Measurements from ENCODE around the gene PPP2R5A. TPM values are rescaled to one million over a fixed set of nuclear protein-coding genes. Genes with fewer than 3 reads are reported as not detected.
"Not testable (repeated sequence)": the region's sequence is repeated elsewhere in the genome, so short reads cannot be mapped to it uniquely, and the experiment has no call there.

Gene PPP2R5A
- total RNA-seq, 2 experiments from 2014 or later = 59.9 to 63.9 TPM

- Mint-ChIP-seq H3K27ac (no peak overlapping the region), H3K4me1 (peaks cover 19% of the 10 kb centered on the region), H3K4me3 (no peak overlapping the region), H3K27me3 (no peaks in the 10 kb centered on the region), H3K36me3 (ENCODE audit: low read depth) (peaks cover 48% of the 10 kb centered on the region), H3K9me3 (peaks cover 2% of the 10 kb centered on the region)
- no peak for DNase-seq
- POLR2A ChIA-PET = no interaction called here
- CTCF ChIA-PET = interaction anchor here (1.0 kb wide), 1 partner anchor 241 kb away, joined by 3 read pairs; no protein-coding TSS in a partner anchor
Observed at GRCh38 chr1:212311836-212312497, 26.8 kb downstream of the PPP2R5A start.

GRCh38 chr1:212313616-212314015 lies 28.4 kb downstream of the PPP2R5A start:
- Mint-ChIP-seq H3K4me3 (no peak overlapping the region), H3K27ac (no peak overlapping the region), H3K4me1 (peaks cover 21% of the 10 kb centered on the region), H3K27me3 (no peaks in the 10 kb centered on the region), H3K36me3 (ENCODE audit: low read depth) (peaks cover 42% of the 10 kb centered on the region), H3K9me3 (peaks cover 2% of the 10 kb centered on the region)
- ChIA-PET POLR2A (no interaction called here), CTCF (interaction anchor here (0.6 to 1.4 kb wide), 4 partner anchors 31 to 1018 kb away, joined by 3 read pairs; partner anchors contain the start of genes DTL and INTS7)
- no peak for DNase-seq

GRCh38 chr1:212315184-212315583 lies 30.0 kb downstream of the PPP2R5A start:
- Mint-ChIP-seq H3K36me3 (ENCODE audit: low read depth) (peaks cover 32% of the 10 kb centered on the region), H3K9me3 (peaks cover 2% of the 10 kb centered on the region), H3K4me3 (no peak overlapping the region), H3K27me3 (no peaks in the 10 kb centered on the region), H3K27ac (no peak overlapping the region), H3K4me1 (peaks cover 18% of the 10 kb centered on the region)
- CTCF ChIA-PET = interaction anchor here (0.6 to 1.0 kb wide), 2 partner anchors 31 to 106 kb away, joined by 3 read pairs; no protein-coding TSS in a partner anchor
- no peak for DNase-seq
- POLR2A ChIA-PET = no interaction called here

GRCh38 chr1:212315907-212316306 lies 30.7 kb downstream of the PPP2R5A start:
- Mint-ChIP-seq H3K9me3 (peaks cover 2% of the 10 kb centered on the region), H3K27me3 (no peaks in the 10 kb centered on the region), H3K27ac (no peak overlapping the region), H3K36me3 (ENCODE audit: low read depth) (peaks cover 25% of the 10 kb centered on the region), H3K4me1 (peaks cover 18% of the 10 kb centered on the region), H3K4me3 (no peak overlapping the region)
- no peak for DNase-seq
- ChIA-PET CTCF (interaction anchor here (0.7 to 0.9 kb wide), 2 partner anchors 268 to 280 kb away, joined by 3 to 4 read pairs; partner anchors contain the start of genes DTL and INTS7), POLR2A (no interaction called here)

- Mint-ChIP-seq H3K27ac (no peak overlapping the region), H3K4me1 (peaks cover 20% of the 10 kb centered on the region), H3K4me3 (no peak overlapping the region), H3K9me3 (no peaks in the 10 kb centered on the region), H3K36me3 (ENCODE audit: low read depth) (peaks cover 19% of the 10 kb centered on the region), H3K27me3 (no peaks in the 10 kb centered on the region)
- ChIA-PET CTCF (interaction anchor here (0.5 kb wide), 1 partner anchor 211 kb away, joined by 4 read pairs; no protein-coding TSS in a partner anchor), POLR2A (no interaction called here)
- DNase-seq = no peak
Observed at GRCh38 chr1:212317916-212318315, 32.7 kb downstream of the PPP2R5A start.

- CTCF ChIA-PET, H3K4me3 Mint-ChIP-seq, POLR2A ChIA-PET, H3K27me3 Mint-ChIP-seq, DNase-seq, H3K9me3 Mint-ChIP-seq, H3K27ac Mint-ChIP-seq: not testable (repeated sequence)
- H3K36me3 Mint-ChIP-seq (ENCODE audit: low read depth) = peaks cover 16% of the 10 kb centered on the region
- peaks cover 22% of the 10 kb centered on the region for H3K4me1 Mint-ChIP-seq
Observed at GRCh38 chr1:212321031-212321430, 35.8 kb downstream of the PPP2R5A start.

- DNase-seq = no peak
- ChIA-PET POLR2A (no interaction called here), CTCF (interaction anchor here (0.8 kb wide), 1 partner anchor 85 kb away, joined by 3 read pairs; no protein-coding TSS in a partner anchor)
- no peaks in the 10 kb centered on the region for H3K27me3 Mint-ChIP-seq
- H3K4me1 Mint-ChIP-seq = peaks cover 15% of the 10 kb centered on the region
- H3K36me3 Mint-ChIP-seq (ENCODE audit: low read depth) = peaks cover 12% of the 10 kb centered on the region
- H3K9me3 Mint-ChIP-seq = no peaks in the 10 kb centered on the region
- H3K27ac Mint-ChIP-seq = no peak overlapping the region
- H3K4me3 Mint-ChIP-seq = no peak overlapping the region
Observed at GRCh38 chr1:212323066-212323465, 37.9 kb downstream of the PPP2R5A start.

GRCh38 chr1:212326541-212326940 lies 41.3 kb downstream of the PPP2R5A start:
- Mint-ChIP-seq H3K27me3 (no peaks in the 10 kb centered on the region), H3K9me3 (no peaks in the 10 kb centered on the region), H3K4me3 (no peak overlapping the region), H3K36me3 (ENCODE audit: low read depth) (peaks cover 9% of the 10 kb centered on the region), H3K27ac (no peak overlapping the region), H3K4me1 (peaks cover 15% of the 10 kb centered on the region)
- ChIA-PET CTCF (no interaction called here), POLR2A (no interaction called here)
- no peak for DNase-seq

- Mint-ChIP-seq H3K4me1 (peaks cover 10% of the 10 kb centered on the region), H3K4me3 (no peak overlapping the region), H3K27ac (no peak overlapping the region), H3K9me3 (no peaks in the 10 kb centered on the region), H3K36me3 (ENCODE audit: low read depth) (peaks cover 8% of the 10 kb centered on the region), H3K27me3 (no peaks in the 10 kb centered on the region)
- no peak for DNase-seq
- POLR2A ChIA-PET = no interaction called here
- CTCF ChIA-PET = interaction anchor here (1.1 kb wide), 1 partner anchor 257 kb away, joined by 4 read pairs; no protein-coding TSS in a partner anchor
Observed at GRCh38 chr1:212328248-212328647, 43.0 kb downstream of the PPP2R5A start.

GRCh38 chr1:212329105-212329504 lies 43.9 kb downstream of the PPP2R5A start:
- Mint-ChIP-seq H3K27me3 (no peaks in the 10 kb centered on the region), H3K27ac (no peak overlapping the region), H3K9me3 (no peaks in the 10 kb centered on the region), H3K4me3 (no peak overlapping the region), H3K36me3 (ENCODE audit: low read depth) (peaks cover 13% of the 10 kb centered on the region), H3K4me1 (peaks cover 4% of the 10 kb centered on the region)
- ChIA-PET POLR2A (no interaction called here), CTCF (interaction anchor here (1.1 kb wide), 1 partner anchor 258 kb away, joined by 4 read pairs; no protein-coding TSS in a partner anchor)
- no peak for DNase-seq

GRCh38 chr1:212341090-212341489 lies 55.9 kb downstream of the PPP2R5A start:
- DNase-seq = no peak
- POLR2A ChIA-PET = no interaction called here
- H3K27ac Mint-ChIP-seq = no peak overlapping the region
- peaks cover 27% of the 10 kb centered on the region for H3K36me3 Mint-ChIP-seq (ENCODE audit: low read depth)
- CTCF ChIA-PET = interaction anchor here (1.1 kb wide), 1 partner anchor 238 kb away, joined by 3 read pairs; no protein-coding TSS in a partner anchor
- no peaks in the 10 kb centered on the region for H3K27me3 Mint-ChIP-seq
- no peak overlapping the region for H3K4me3 Mint-ChIP-seq
- no peaks in the 10 kb centered on the region for H3K4me1 Mint-ChIP-seq
- H3K9me3 Mint-ChIP-seq = no peaks in the 10 kb centered on the region

GRCh38 chr1:212344905-212345304 lies 59.7 kb downstream of the PPP2R5A start:
- H3K27me3 Mint-ChIP-seq = no peaks in the 10 kb centered on the region
- DNase-seq = no peak
- H3K9me3 Mint-ChIP-seq = no peaks in the 10 kb centered on the region
- no peak overlapping the region for H3K27ac Mint-ChIP-seq
- POLR2A ChIA-PET = no interaction called here
- H3K4me3 Mint-ChIP-seq = no peak overlapping the region
- peaks cover 25% of the 10 kb centered on the region for H3K36me3 Mint-ChIP-seq (ENCODE audit: low read depth)
- peaks cover 2% of the 10 kb centered on the region for H3K4me1 Mint-ChIP-seq
- CTCF ChIA-PET = interaction anchor here (0.7 to 1.2 kb wide), 3 partner anchors 9 to 310 kb away, joined by 3 read pairs; partner anchors contain the start of genes DTL and INTS7

- Mint-ChIP-seq H3K4me3 (no peak overlapping the region), H3K36me3 (ENCODE audit: low read depth) (peaks cover 27% of the 10 kb centered on the region), H3K4me1 (peaks cover 2% of the 10 kb centered on the region), H3K27ac (no peak overlapping the region), H3K27me3 (no peaks in the 10 kb centered on the region), H3K9me3 (no peaks in the 10 kb centered on the region)
- DNase-seq = no peak
- ChIA-PET CTCF (interaction anchor here (2.1 kb wide), 1 partner anchor 110 kb away, joined by 4 read pairs; no protein-coding TSS in a partner anchor), POLR2A (no interaction called here)
Observed at GRCh38 chr1:212346601-212347000, 61.4 kb downstream of the PPP2R5A start.
